DMS79 treated with DMSO at 0.1 percent for 48 hours (cell line): ENCODE results near the gene HARS1.
"Not testable (repeated sequence)": the region's sequence is repeated elsewhere in the genome, so short reads cannot be mapped to it uniquely, and the experiment has no call there.

Source experiments
- DNase-seq: peaks from one replicate; lab custom pipeline; 2025; lab: John Stamatoyannopoulos, UW

HARS1 gene

DNA sequence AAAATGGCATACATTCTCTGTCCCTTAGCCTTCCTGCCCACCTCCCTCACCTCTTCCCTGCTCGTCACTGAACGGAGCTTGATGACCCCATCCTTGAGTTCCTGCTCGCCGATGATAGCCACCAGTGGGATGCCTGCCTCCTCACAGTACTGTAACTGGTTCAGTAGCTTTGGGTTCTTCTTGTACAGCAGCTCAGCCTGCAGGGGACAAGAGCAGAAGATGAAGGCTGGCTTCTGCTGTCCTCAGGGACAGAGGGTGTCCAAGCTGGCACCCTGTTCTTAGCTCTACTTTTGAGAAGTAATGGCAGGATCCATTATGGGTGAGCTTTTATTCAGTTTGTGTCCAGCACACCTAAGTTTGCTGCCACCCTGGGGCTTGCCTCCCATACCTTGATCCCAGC is 16.5 kb downstream of the HARS1 start:
- no peak for DNase-seq

DNA sequence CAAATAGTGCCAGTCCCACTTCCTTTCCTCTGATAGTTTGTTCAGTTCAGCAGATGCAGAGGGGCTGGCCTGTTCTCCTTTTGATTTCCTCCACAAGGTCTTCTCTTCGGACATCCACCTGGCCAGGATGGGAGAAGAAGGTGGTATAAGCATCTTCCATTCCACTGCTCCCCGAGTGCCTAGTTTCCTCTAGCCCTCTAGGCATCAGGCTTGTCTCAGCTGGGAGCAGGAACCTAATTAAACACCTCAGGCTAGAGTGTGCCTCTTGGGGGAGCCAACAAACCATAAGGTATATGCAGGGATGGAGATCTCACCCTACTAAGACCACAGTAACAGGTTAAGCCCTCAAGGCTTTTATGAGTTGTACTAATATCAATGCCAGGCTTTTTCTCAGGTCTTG is 17.0 kb downstream of the HARS1 start:
- no peak for DNase-seq

DNA sequence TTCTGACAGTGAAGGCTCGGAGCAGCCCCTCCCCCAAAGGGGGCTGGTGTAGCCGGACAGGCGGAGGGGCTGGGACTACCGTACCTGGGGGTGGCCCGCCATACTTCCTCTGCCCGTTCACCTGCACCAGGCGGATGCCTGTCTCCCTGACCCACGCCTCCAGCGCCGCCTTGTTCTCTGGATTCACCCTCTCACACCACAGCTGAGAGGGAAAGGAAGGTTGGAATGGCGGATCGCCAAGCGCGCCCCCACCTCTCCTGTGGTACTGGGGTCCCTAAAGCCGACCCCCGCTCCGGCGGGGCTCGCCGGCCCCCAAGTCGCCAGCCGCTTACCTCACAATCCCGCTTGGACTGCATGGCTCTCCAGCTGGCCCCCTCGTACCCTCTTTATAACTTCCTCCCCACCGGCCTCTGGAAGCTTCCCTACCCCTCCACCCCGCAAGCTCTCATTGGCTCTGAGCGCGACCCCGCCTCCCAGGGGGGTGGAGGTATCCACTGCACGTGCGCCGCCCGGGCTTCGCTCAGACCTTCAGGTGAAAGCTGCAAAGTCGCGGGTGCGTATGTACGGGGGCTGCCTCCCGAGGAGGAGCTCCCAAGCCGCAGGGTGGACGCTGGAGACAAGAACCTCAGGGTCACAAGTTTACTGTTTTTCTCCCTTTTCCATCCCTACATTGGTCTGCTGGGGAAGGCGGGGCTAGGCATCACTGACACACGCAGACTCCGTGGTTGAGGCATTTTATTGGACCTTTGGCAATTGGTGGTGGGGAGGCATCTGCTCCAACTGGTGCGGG is 17.8 kb downstream of the HARS1 start, which contains the start of gene DND1:
Gene DND1 (minus strand): TSS at position 390 of the 790 bp plus-strand sequence. CDS start 34 bp downstream, at position 356.
- DNase-seq = no peak

DNA sequence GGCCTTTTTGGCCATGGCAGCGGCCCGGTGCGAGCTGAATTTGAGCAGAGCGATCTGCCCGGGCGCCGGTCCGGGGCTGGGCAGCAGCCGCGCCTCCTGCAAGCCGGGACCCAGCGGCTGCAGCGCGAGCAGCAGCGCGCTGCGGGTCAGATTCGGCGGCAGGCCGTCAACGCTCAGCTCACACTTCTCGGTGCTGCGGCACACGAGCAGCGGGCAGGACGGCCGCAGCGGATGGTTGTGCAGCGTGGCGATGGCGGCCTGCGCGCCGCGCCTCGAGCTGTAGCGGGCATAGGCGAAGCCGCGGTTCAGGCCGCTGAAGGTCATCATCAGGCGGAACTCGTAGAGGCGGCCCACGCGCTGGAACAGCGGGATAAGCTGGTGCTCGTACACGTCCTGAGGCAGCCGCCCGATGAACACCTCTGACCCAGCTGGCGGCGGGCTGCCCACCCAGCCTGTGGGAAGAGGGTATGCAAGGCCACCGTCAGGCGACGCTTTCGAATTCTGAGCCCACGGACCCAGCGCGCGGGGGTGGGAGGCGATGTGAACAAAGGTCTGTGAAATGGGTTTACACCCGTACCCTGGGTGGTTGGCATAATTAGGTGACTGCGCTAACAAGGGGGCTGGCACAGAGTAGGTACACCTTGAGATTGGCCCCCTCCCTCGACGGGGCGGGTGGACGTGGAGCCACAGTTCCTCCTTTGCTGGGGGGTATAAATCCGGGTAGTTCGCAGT is 18.5 kb downstream of the HARS1 start:
- no peak for DNase-seq

DNA sequence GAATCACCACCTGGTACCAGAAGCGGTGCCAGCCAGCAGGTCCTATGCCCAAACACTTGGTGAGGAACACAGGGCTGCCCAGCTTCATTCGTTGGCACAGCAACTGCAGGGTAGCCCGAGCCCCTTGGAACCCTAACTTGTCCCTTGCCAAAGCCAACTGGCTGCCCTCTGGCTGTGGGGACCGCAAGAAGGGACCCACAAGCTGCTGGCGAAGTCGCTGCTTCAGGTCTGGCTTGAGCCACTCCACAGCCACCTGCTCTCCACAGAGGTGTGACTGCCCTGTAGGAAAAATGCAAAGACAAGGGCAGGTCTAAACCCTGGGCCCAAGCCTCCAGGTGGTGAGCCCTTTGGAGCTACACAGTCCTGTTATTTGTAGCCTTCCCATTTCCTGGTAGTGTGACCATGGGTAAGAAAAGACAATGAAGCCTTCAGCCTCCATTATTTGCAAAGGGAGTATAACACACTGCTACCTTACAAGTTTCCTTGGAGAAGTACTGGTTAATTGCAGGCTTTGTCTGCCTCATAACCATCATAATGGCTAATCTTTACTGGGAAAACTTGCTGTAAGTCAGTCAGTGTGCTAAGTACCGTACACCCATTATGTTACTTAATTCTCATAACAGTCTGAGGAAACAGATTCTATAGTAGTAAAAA is 19.6 kb downstream of the HARS1 start:
- DNase-seq = no peak

DNA sequence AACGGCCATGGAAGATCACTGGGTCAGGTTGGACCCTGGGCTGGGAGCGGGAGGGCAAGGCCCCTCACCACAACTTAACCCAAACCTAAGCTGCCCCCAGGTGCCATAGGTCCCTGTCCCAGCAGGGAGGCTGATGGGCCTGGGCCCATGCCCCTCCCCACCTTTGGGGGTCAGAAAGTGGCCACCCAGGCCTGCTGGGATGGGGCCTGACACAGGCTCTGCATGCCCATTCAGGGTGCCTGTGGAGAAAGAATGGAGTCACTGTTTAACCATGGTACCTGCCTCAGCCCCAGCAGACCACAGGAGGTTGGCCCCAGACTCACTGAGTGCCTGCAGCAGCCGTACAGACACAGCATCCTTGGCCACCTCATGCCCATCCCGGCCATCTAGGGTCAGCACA is 20.1 kb downstream of the HARS1 start:
- DNase-seq = not testable (repeated sequence)

DNA sequence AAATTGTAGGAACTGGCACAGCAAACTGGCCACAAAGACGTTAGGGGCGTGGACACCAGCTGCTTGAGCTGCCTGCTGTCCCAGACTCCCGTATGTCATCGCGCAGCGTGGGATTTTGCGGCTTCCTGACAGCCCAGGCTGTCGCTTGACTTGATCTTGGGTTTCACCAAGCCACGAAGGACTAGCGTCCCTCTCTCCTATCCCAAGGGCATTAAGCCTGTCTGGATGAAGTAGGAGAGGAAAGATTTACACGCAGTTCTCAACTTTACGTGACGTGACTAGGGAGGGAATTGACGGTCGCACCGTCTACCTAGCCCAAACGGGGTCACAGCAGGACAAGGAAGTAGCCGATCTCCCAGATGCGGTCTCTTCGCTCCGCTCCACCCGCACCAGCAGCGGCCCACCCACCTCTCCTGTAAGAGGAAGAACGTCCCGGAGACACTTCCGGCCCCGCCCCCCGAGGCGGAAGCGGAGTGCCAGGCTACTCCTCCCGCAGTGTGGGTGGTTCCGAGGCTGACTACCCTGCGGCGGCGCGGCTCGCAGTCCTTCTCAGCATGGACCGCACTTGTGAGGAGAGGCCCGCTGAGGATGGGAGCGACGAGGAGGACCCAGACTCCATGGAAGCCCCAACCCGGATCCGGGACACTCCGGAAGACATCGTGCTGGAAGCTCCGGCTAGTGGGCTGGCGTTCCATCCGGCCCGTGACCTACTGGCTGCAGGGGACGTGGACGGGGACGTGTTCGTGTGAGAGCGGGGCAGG is 26.6 kb downstream of the HARS1 start, which contains the start of gene WDR55:
Gene WDR55 (plus strand): TSS at position 546 of the 761 bp plus-strand sequence. CDS start 9 bp downstream, at position 555.
- peak; percentile 51 for DNase-seq

DNA sequence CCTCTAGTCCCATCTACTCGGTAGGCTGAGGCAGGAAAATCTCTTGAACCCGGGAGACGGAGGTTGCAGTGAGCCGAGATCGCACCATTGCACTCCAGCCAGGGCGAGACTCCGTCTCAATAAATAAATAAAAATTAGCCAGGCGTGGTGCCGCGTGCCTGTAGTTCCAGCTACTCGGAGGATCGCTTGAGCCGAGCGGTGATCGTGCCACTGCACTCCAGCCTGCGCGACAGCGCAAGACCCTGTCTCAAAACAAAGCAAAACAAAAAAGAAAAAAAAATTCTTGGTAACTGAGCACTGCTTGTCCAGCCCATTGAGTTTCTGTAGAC is 27.2 kb downstream of the HARS1 start:
- no peak for DNase-seq

DNA sequence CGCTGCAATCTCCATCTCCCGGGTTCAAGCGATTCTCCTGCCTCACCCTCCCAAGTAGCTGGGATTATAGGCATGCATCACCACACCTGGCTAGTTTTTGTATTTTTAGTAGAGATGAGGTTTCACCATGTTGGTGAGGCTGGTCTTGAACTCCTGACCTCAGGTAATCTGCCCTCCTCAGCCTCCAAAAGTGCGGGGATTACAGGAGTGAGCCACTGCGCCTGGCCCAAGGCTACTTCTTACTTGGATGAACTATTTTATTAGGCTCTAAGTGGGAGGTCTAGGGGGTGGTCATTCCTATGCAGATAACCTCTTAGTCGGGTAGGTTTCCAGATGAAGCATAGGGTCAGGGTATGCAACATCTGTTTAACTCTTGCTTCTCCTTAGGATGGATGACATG is 30.8 kb downstream of the HARS1 start:
- not testable (repeated sequence) for DNase-seq

DNA sequence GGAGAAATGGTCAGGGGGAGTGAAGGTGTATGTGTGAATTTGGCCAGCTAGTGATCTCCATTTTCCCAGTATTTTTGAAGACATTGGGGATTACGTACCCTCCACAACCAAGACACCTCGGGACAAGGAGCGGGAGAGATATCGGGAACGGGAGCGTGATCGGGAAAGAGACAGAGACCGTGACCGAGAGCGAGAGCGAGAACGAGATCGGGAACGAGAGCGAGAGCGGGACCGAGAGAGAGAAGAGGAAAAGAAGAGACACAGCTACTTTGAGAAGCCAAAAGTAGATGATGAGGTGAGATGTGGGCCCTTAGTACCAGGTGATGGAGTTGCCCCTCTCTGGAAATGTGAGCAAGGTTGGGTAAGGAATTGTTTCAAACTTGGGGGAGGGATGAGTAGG is 32.3 kb downstream of the HARS1 start:
- DNase-seq = no peak

DNA sequence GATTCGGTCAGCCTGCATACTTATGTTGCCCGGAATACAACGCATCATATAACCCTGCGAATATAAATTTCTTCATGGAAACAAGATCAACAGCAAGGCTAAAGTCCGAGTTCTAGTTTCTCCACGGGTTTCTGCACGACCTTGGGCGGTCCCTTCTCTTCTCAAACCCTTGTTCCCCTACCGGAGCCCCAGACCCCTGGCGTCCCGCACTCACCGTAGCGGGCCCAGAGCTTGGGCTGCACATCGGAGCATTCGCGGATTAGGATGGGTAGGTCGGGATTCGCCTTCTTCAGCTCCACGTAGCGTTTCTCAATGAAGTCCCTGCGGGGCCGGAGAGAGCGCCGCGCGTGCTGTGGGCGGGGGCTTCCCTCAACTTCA is 44.1 kb downstream of the HARS1 start:
- DNase-seq = no peak

DNA sequence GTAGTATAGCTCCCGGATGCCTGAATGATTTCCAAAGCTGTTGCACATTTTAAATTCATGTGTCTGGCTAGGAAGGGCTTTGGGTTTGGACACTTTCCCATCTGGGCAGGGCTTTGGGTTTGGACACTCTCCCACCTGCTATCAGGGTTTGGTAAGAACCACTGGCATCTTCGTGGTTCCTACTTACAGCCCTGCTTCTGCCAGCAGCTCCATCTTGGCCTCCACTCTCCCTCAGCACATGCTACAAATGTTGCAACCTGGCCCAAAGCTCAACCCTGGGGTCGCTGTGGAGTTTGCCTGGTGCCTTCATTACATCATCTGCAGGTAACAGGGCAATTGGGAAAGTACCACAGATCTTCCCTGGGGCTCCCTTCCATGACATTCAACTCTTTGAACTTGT is 48.5 kb downstream of the HARS1 start:
- DNase-seq = no peak

DNA sequence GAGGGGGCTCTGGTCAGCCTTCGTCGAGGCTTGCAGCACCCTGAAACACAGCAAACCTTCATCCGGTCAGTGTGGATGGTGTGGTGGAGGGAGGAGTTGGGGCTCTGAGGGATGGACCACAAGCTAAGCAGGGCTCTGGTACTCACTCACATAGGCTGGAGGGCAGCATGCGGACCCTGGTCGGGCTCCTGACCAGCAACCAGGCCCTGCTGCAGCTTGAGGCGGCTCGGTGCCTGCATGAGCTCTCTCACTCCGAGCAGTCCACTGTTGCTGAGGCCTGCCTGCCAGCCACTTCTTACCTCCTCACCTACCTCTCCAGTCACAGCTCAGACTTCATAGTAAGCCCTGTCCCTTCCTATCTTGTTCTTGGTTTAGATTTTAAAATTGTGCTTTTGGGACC is 49.5 kb downstream of the HARS1 start:
- no peak for DNase-seq

DNA sequence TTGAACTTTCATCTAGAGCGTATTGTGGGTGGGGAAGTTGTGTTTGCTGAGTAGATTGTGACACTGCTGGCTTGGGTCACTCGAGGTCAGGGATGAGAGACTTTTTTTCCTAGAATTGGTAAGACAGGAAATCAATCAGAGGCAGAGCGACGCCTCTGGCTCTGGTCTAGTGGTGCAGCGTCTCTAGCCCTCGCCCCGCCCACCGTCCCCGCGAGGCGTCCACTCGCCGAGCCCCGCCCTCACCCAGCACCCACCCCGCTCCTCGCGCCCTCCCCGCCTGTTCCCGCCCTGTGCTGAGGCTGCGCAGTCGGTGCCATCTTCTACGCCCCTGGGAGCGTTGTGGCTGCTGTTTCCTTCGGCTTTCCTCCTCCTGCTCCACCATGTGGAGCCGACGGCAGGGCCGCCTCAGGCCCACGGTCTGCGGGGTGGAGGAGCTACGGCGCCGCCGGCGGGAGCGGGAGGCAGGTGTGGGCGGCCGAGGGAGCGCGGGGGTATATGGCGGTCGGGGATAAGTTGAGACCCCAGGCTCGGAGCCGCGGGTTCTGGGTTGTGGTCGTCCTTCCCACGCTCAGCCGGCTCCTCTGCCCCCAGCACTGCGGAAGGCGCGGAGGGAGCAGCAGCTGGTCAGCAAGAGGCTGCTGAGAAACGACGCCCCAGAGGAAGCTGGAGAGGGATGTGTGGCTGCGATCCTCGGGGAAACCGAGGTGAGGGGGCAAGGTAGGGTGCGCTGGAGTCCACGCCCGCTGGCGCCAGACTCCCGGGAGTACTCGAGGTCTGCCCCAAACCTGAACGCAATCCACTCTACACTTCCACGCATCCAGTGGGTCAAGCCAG is 51.8 kb downstream of the HARS1 start, which contains the start of gene TMCO6:
Gene TMCO6 (plus strand): TSS at position 304 of the 834 bp plus-strand sequence. CDS start 77 bp downstream, at position 381.
- peak; percentile 77 for DNase-seq

DNA sequence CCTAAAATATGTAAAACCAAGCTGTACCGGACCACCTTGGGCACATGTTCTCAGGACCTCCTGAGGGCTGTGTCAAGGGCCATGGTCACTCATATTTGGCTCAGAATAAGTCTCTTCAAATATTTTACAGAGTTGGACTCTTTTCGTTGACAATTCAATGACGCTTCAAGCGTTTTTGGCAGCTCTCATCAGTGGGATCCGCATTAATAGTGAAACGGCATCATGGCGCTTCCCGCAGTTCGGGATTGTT is 52.3 kb downstream of the HARS1 start:
- DNase-seq = peak; percentile 22

DNA sequence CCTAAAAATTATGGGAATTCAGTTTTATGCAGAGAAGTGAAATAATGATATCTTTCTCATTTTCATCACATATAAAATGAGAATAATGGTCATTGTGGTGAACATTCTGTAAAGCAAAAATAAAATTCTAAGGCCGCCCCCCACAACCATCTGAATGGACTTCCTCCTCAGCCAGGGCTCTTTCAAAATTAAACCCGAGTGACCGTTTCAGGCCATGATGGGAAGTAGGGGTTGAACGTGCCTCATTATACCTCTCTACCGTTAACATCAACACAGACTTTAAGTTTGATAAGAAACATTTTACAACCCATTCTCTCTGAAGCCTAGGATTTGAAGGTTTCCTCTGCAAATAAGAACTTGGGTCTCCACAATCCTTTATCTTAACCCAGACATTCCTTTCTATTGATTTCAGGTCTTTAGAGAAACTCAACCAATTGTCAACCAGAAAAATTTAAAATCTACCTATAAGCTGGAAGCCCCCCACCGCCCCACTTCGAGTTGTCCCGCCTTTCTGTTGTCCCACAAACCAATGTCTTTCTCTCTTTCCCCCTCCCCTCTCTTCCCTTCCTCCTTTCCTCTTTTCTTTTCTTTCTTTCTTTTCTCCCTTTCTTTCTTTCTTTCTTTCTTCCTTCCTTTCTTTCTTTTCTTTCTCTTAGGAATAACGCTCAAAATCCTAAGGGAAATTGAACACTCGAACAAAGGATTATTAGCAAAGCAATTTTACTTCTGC is 53.6 kb downstream of the HARS1 start:
- no peak for DNase-seq

DNA sequence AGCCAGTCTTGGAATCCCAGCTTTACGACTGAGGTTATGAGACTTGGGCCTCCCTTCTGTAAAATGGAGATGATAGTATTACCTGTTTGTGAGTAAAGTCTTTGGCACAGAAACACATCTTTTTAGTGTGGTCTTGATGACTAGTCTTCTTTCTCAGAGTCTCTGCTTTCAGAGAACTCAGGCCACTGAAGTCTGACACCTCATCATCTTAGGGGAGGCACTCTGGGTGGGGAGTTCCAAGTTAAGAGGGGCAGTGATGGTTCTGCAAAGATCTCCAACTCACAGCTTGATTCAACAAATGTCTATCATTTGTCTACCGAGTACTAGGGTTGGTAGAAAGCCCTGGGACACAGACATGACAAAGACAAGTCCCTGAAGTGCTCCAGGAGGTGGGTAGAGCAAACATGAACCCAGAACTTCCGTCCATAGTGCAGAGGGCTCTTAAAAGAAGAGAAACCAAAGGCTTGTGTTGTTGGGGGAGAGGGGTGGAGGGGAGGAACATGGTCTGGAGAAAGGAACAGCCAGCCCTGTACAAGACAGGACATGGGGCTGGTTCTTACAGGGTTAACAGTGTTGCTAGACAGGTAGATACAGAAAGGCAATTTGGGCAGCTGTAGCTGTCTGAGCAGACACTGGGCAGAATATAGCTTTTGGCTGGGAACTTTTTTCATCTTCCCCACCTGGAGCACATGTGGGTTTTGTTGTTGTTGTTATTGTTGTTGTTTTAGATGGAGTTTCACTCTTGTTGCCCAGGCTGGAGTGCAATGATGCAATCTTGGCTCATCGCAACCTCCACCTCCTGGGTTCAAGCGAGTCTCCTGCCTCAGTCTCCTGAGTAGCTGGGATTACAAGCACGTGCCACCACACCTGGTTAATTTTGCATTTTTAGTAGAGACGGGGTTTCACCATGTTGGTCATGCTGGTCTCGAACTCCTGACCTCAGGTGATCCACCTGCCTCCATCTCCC is 55.6 kb downstream of the HARS1 start:
- DNase-seq = no peak

DNA sequence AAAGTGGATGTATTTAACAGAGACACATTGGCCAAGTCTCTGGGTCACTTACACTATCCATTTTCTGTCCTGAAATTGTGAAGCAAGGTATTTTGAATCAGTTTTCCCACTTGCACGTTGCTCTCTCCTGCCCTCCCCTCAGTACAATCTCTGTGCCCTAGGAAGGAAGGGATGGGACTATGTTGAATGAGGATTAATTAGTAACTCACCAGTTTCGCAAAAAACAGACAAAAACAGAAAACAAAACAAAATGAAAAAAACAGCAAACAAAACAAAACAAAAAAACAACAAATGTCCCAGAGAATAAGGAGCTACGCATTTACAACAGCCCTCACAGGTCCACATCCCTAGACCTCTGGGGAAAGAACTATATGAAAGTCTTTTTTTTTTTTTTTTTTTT is 57.1 kb downstream of the HARS1 start:
- no peak for DNase-seq

DNA sequence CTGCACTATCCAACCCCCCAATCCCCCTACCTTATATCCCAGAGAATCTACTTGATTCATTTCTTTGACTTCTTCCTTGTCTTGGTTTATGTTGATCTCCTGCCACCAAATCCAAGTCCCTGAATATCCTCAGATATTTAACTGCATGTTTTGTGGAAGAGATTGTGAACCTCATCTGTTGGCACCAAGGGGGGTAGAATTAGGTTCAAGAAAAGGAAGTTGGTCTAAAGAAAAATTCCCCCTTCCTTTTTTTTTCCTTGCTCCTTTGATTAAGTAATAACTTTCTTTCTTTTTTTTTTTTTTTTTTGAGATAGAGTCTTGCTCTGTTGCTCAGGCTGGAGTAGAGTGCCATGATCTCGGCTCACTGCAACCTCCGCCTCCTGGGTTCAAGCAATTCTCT is 57.7 kb downstream of the HARS1 start:
- DNase-seq = no peak
